ENCODE data around the gene PRC1. TPM values are rescaled to one million over a fixed set of nuclear protein-coding genes. Genes with fewer than 3 reads are reported as not detected.

The PRC1 gene
- total and polyA plus RNA-seq, 8 donors, result 3.9 to 12.7 (median 5.0) TPM

- H3K27me3 ChIP-seq, result no peaks in the 10 kb centered on the region
- no peak for TF ChIP-seq CTCF (IDR thresholded peaks at IDR 0.05)
- no peak overlapping the region for H3K27ac ChIP-seq
- ATAC-seq (no peak), DNase-seq (no peak), FAIRE-seq (no peak)
- no peak overlapping the region for H3K4me3 ChIP-seq
- H3K36me3 ChIP-seq, result peaks cover 0 to 56% (median 18%) of the 10 kb centered on the region in 3 donors
- WGBS, 2 donors, result 94 to 97% methylated on average over 23 of the region's 23 CpGs
- H3K4me1 ChIP-seq, result no peaks in the 10 kb centered on the region
- intact Hi-C loops (cut with DNase I), result no loop called here
- H3K9me3 ChIP-seq, result no peaks in the 10 kb centered on the region
Observed at GRCh38 chr15:90949979-90950675, 44.2 kb downstream of the PRC1 start.

GRCh38 chr15:90948506-90948905 is 45.8 kb downstream of the PRC1 start:
- Histone ChIP-seq H3K27me3 (no peaks in the 10 kb centered on the region), H3K9me3 (no peaks in the 10 kb centered on the region), H3K27ac (no peak overlapping the region), H3K4me3 (no peak overlapping the region), H3K36me3 (peaks cover 0 to 70% (median 30%) of the 10 kb centered on the region in 3 donors), H3K4me1 (no peaks in the 10 kb centered on the region)
- DNase-seq, result no peak
- 98 to 100% methylated on average over 8 of the region's 8 CpGs for WGBS, 2 donors
- intact Hi-C loops (cut with DNase I), result no loop called here
- no peak for FAIRE-seq
- no peak for ATAC-seq
- no peak for TF ChIP-seq CTCF (IDR thresholded peaks at IDR 0.05)

- 91 to 94% methylated on average over 18 of the region's 18 CpGs for WGBS, 2 donors
- FAIRE-seq, result no peak
- peak in 1 of 6 donors; percentile 78 for DNase-seq
Observed at GRCh38 chr15:90947577-90948357, 46.6 kb downstream of the PRC1 start.

GRCh38 chr15:90946941-90947576 is 47.3 kb downstream of the PRC1 start:
- Histone ChIP-seq H3K9me3 (no peaks in the 10 kb centered on the region), H3K36me3 (peaks cover 0 to 76% (median 43%) of the 10 kb centered on the region in 3 donors), H3K27me3 (no peaks in the 10 kb centered on the region), H3K27ac (no peak overlapping the region), H3K4me1 (no peaks in the 10 kb centered on the region), H3K4me3 (no peak overlapping the region)
- ATAC-seq (no peak), FAIRE-seq (no peak), DNase-seq (no peak)
- WGBS, 2 donors, result 89 to 92% methylated on average over 8 of the region's 8 CpGs
- TF ChIP-seq CTCF (IDR thresholded peaks at IDR 0.05), result no peak
- intact Hi-C loops (cut with DNase I), result no loop called here

More at GRCh38 chr15:90947577-90948357, 46.6 kb downstream of the PRC1 start:
- Histone ChIP-seq H3K36me3 (peaks cover 0 to 73% (median 36%) of the 10 kb centered on the region in 3 donors), H3K9me3 (no peaks in the 10 kb centered on the region), H3K4me1 (no peaks in the 10 kb centered on the region), H3K4me3 (no peak overlapping the region), H3K27ac (no peak overlapping the region), H3K27me3 (no peaks in the 10 kb centered on the region)
- no peak for TF ChIP-seq CTCF (IDR thresholded peaks at IDR 0.05)
- intact Hi-C loops (cut with DNase I), result no loop called here
- ATAC-seq, result no peak
